ENCODE results near the gene SMPD4. TPM values are rescaled to one million over a fixed set of nuclear protein-coding genes. Genes with fewer than 3 reads are reported as not detected.

SMPD4 gene
- total and polyA plus RNA-seq, 2 of the 13 experiments (the other 11 are each of a cell fraction or from before 2014, with no cell fraction given) = 63.2 to 70.5 TPM

- peak; percentile 73; the same call in 1 of the 2 replicates for TF ChIP-seq ZNF441 (CRISPR knock-in tag; IDR thresholded peaks at IDR 0.05; ENCODE audit: borderline replicate concordance)
- 0 out of 2 replicates have a peak, but pooled peaks have one; percentile 13 for TF ChIP-seq CEBPG (CRISPR knock-in tag; IDR thresholded peaks at IDR 0.05)
- TF ChIP-seq ZBTB10 (CRISPR knock-in tag; IDR thresholded peaks at IDR 0.05; ENCODE audit: borderline replicate concordance) = 0 out of 2 replicates have a peak, but pooled peaks have one; percentile 11
- 0 out of 2 replicates have a peak, but pooled peaks have one; percentile 15 for TF ChIP-seq CHD2 (IDR thresholded peaks at IDR 0.05; ENCODE audit: low read depth, low read length)
- TF ChIP-seq POLR2G (IDR thresholded peaks at IDR 0.05; ENCODE audit: low read depth, low read length) = peak; percentile 94
- peak; percentile 70 for TF ChIP-seq ZNF687 (CRISPR knock-in tag; IDR thresholded peaks at IDR 0.05)
- peak; percentile 52; the same call in 1 of the 2 replicates for TF ChIP-seq YEATS4 (CRISPR knock-in tag; IDR thresholded peaks at IDR 0.05; ENCODE audit: borderline replicate concordance)
- TF ChIP-seq REL (CRISPR knock-in tag; conservative IDR thresholded peaks at IDR 0.05) = 0 out of 2 replicates have a peak, but pooled peaks have one; percentile 47
- peak; percentile 89; the same call in 1 of the 2 replicates for TF ChIP-seq HOXA9 (CRISPR knock-in tag; IDR thresholded peaks at IDR 0.05; ENCODE audit: borderline replicate concordance)
- peak; percentile 29; the same call in 1 of the 2 replicates for TF ChIP-seq HMG20A (CRISPR knock-in tag; IDR thresholded peaks at IDR 0.05; ENCODE audit: borderline replicate concordance)
- TF ChIP-seq TFDP1 (CRISPR knock-in tag; IDR thresholded peaks at IDR 0.05; ENCODE audit: borderline replicate concordance) = peak; percentile 78
- TF ChIP-seq SIN3A (IDR thresholded peaks at IDR 0.05; ENCODE audit: borderline replicate concordance, low read depth, low read length) = peak; percentile 29; the same call in 1 of the 2 replicates
- TF ChIP-seq ZNF205 (CRISPR knock-in tag; IDR thresholded peaks at IDR 0.05) = peak; percentile 100
- TF ChIP-seq ZNF543 (CRISPR knock-in tag; IDR thresholded peaks at IDR 0.05) = 0 out of 2 replicates have a peak, but pooled peaks have one; percentile 19
- peak; percentile 97 to 98 for TF ChIP-seq HMGXB4 (CRISPR knock-in tag; IDR thresholded peaks at IDR 0.05; ENCODE audit: borderline replicate concordance in 1 of 2, low read depth in 1 of 2)
- TF ChIP-seq GATA4 (IDR thresholded peaks at IDR 0.05; ENCODE audit: borderline replicate concordance, low read depth) = peak; percentile 42; the same call in 1 of the 2 replicates
- TF ChIP-seq HNRNPLL (IDR thresholded peaks at IDR 0.05; ENCODE audit: low read depth, low read length, poor library complexity, severe bottlenecking) = peak; percentile 56
These were observed 679 bp upstream of the SMPD4 start, which contains the start of gene MZT2B (continued) for GRCh38 chr2:130181880-130182682.

Measured in HepG2 (cell line).